Activated T-helper 17 cell treated with anti-CD3 and anti-CD28 coated beads, Interleukin-2, amount 50 U/mL, for 72 hours (primary cell): ENCODE data around the gene FLT3. TPM values are rescaled to one million over a fixed set of nuclear protein-coding genes. Genes with fewer than 3 reads are reported as not detected.

Experiments
- ATAC-seq: fragments of 150-1000 bp; cut with Tn5 transposase; replicated peaks from 2 replicates; pipeline ENCODE4 v1.10.0; 2021; ENCODE audit warnings: mild to moderate bottlenecking, moderate library complexity
- H3K27ac Mint-ChIP-seq: one replicate; pipeline ENCODE4 v1.8.0; 2022; ENCODE audit warnings: mixed read lengths
- H3K27me3 Mint-ChIP-seq: one replicate; pipeline ENCODE4 v1.8.0; 2022; ENCODE audit warnings: mixed read lengths
- H3K36me3 Mint-ChIP-seq: one replicate; pipeline ENCODE4 v1.8.0; 2022; ENCODE audit warnings: low read depth, mild to moderate bottlenecking, mixed read lengths
- H3K4me1 Mint-ChIP-seq: one replicate; pipeline ENCODE4 v1.8.0; 2022; ENCODE audit warnings: mixed read lengths
- H3K4me3 Mint-ChIP-seq: one replicate; pipeline ENCODE4 v1.8.0; 2022; ENCODE audit warnings: mild to moderate bottlenecking, mixed read lengths
- H3K9me3 Mint-ChIP-seq: one replicate; pipeline ENCODE4 v1.8.0; 2022; ENCODE audit warnings: mixed read lengths
- total RNA-seq, 2 donors: library from RNA; stranded (reverse); gene quantifications; one replicate each; pipeline ENCODE4 v1.2.3, GENCODE V29; 2022

Gene FLT3
- total RNA-seq, 2 donors from 2014 or later = not detected

DNA sequence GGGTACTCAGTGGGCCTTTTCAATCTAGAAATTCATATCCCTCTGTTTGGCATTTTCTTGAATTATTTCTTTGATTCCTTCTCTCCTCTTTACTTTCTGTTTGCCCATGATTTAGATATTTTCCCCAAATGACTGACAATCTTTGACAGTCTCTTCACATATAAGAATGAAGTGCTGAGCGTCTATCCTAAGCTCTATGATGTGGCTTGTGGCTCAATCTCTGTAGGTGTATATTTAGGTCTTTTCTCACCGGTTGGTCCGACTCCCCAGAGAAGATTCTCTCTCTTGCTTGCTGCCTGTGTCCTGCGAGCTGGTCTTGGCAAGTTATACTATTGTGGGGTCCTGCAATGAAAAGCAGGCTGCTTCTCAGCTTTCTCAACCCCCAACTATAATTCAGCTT lies 29.0 kb downstream of the FLT3 start:
- no peaks in the 10 kb centered on the region for H3K36me3 Mint-ChIP-seq
- ATAC-seq = no peak

DNA sequence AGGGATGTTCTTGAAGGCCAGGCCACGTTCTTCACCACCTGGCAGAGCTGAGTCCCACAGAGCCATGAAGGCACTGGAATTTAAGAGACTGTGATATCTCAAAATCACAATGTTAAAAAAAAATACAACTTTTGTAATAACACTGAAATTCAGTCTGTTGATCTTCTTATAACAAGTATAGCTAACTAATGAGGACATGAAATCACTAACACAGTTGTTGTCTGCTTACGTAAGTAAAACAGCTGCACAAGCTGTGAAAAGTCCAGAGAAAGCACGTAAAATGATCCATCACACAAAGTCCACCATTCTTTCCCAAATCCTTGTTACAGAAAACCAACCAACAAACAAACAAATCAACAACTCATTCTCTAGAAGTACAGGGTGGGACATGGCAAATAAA lies 32.9 kb downstream of the FLT3 start:
- no peaks in the 10 kb centered on the region for H3K36me3 Mint-ChIP-seq
- H3K4me3 Mint-ChIP-seq = no peak overlapping the region

More for the DNA sequence above, 29.0 kb downstream of the FLT3 start:
- Mint-ChIP-seq H3K4me1 (no peaks in the 10 kb centered on the region), H3K4me3 (no peak overlapping the region), H3K9me3 (no peaks in the 10 kb centered on the region), H3K27ac (no peak overlapping the region), H3K27me3 (peaks cover 8% of the 10 kb centered on the region)

DNA sequence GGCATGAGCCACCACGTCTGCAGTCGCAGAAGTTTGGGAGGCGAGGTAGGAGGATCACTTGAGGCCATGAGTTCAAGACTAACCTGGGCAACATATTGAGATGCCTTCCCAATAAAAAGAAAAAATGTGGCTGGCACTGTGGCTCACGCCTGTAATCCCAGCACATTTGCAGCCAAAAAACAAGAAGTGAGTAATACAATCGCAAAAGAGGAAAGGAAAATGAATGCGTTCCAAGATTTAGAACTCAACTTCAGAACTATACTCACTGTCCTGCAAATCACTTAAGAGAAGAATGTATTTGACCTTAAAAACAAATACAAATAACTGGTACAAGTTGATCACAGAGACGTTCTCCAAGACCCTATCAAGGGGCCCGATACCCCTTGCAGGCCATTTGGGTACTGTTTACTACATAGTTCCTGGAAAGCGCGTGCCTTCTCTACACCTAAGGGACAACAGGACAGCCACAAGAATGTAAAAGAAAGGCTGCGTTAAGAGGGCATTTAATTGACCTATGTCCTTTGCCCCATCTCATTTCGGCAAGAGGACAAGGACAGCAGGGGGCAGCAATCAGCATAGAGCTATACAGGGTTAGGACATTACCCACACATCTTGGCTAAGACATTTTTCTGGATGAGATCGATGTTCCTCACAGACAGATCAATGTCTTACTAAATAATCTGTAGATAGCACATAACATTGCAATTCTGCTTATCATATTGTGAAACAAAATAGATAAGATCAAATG lies 41.3 kb downstream of the FLT3 start:
- ATAC-seq = no peak
- H3K4me3 Mint-ChIP-seq = no peak overlapping the region
- no peaks in the 10 kb centered on the region for H3K9me3 Mint-ChIP-seq
- H3K36me3 Mint-ChIP-seq = no peaks in the 10 kb centered on the region
- no peak overlapping the region for H3K27ac Mint-ChIP-seq
- H3K27me3 Mint-ChIP-seq = peaks cover 18% of the 10 kb centered on the region
- no peaks in the 10 kb centered on the region for H3K4me1 Mint-ChIP-seq

More for the DNA sequence above, 32.9 kb downstream of the FLT3 start:
- no peak overlapping the region for H3K27ac Mint-ChIP-seq
- H3K27me3 Mint-ChIP-seq = peaks cover 8% of the 10 kb centered on the region
- no peaks in the 10 kb centered on the region for H3K4me1 Mint-ChIP-seq
- H3K9me3 Mint-ChIP-seq = no peaks in the 10 kb centered on the region
- ATAC-seq = no peak

DNA sequence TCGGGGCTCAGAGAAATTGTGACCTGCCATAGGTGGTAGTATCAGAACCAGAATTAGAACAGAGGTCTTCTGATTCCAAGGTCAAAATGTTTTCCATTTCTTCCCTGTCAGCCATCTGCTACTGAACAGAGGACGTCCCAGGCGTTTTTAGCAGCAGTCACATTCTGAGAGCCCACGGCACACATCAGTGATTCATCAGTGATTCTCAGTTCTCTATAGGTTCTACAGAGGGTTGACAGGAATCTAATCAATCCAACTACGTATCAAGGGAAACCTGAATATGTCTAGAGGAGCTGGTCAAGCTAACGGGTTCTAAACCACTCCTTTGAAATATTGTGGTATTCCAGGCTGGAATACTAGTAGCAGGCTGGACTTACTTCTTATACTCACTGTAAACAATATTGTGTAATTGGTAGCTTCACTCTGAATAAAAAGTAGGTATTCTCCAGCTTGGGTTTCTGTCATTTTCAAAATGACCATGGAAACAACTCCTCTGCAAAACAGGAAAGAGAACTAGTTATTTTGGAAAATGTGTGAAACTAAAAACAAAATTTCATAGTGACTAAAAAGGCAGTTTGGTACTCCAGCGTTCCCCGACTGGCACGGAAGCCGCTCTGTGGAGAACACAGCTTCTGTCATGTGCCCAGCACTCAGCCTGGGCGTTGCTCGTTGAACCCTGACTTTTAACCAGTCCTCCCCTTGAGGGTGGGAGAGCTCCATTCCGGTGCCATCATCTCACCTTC lies 43.2 kb downstream of the FLT3 start:
- Mint-ChIP-seq H3K27me3 (peaks cover 21% of the 10 kb centered on the region), H3K4me3 (no peak overlapping the region), H3K27ac (no peak overlapping the region), H3K36me3 (no peaks in the 10 kb centered on the region), H3K9me3 (no peaks in the 10 kb centered on the region), H3K4me1 (no peaks in the 10 kb centered on the region)
- ATAC-seq = peak; percentile 52

DNA sequence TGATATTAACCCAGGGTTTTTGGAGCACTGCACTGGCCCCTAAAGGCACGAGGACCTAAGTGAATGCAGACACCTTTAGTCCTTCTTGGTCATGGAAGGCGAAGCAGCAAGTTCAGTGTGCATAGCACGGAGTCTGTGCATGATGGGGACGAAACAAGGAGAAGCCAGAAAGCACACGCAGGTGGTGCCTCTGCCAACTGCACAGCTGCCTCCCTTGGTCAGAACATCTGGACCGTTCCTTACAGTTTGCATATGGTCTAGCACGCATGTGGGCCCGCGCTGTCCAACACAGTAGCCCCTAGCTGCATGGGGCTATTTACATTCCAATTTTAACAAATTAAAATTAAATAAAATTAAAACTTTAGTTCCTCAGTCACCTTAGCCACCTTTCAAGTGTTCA lies 44.0 kb downstream of the FLT3 start:
- no peak overlapping the region for H3K4me3 Mint-ChIP-seq
- H3K36me3 Mint-ChIP-seq = no peaks in the 10 kb centered on the region
- no peaks in the 10 kb centered on the region for H3K9me3 Mint-ChIP-seq
- H3K4me1 Mint-ChIP-seq = no peaks in the 10 kb centered on the region
- H3K27me3 Mint-ChIP-seq = peaks cover 21% of the 10 kb centered on the region
- H3K27ac Mint-ChIP-seq = no peak overlapping the region
- ATAC-seq = no peak

DNA sequence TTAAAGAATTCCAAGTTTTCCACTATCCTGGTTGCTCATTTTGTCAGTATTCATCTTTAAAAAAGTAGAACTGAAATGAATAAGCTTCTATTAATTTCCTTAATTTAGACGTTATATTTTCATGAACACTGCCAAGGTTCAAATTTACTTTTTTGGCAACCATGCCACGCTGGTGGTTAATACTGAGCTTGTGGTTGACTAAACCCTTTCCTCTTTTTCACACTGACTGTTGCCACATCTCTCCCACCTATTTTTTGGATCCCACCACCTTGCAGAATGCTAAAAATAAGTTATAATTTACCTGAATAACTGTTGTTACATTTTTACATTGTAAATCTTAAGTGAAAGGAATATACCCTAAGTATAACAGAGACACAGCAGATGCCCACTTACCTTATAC lies 45.0 kb downstream of the FLT3 start:
- peaks cover 21% of the 10 kb centered on the region for H3K27me3 Mint-ChIP-seq
- ATAC-seq = no peak
- no peaks in the 10 kb centered on the region for H3K4me1 Mint-ChIP-seq
- no peaks in the 10 kb centered on the region for H3K9me3 Mint-ChIP-seq
- H3K36me3 Mint-ChIP-seq = no peaks in the 10 kb centered on the region
- H3K27ac Mint-ChIP-seq = no peak overlapping the region
- H3K4me3 Mint-ChIP-seq = no peak overlapping the region

DNA sequence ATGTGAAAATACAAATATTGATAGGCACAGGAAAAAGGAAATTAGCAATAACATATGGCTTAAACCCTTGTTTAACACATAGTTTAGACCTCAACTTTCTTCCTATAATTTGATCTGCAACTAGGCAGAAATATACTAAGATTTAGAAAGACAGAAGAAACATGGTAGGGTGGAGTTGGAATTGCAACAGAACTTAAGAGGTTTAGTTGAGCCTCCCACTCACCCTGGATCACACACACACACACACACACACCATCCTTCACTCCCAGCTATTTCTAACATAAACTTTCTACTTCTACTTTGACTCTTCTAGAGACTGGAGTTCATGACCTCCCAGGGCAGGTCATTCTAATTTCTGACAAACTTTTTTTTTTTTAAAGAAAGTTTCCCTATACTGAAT lies 47.4 kb downstream of the FLT3 start:
- Mint-ChIP-seq H3K27ac (no peak overlapping the region), H3K4me1 (peaks cover 3% of the 10 kb centered on the region), H3K27me3 (peaks cover 21% of the 10 kb centered on the region), H3K9me3 (no peaks in the 10 kb centered on the region), H3K36me3 (no peaks in the 10 kb centered on the region), H3K4me3 (no peak overlapping the region)
- no peak for ATAC-seq

DNA sequence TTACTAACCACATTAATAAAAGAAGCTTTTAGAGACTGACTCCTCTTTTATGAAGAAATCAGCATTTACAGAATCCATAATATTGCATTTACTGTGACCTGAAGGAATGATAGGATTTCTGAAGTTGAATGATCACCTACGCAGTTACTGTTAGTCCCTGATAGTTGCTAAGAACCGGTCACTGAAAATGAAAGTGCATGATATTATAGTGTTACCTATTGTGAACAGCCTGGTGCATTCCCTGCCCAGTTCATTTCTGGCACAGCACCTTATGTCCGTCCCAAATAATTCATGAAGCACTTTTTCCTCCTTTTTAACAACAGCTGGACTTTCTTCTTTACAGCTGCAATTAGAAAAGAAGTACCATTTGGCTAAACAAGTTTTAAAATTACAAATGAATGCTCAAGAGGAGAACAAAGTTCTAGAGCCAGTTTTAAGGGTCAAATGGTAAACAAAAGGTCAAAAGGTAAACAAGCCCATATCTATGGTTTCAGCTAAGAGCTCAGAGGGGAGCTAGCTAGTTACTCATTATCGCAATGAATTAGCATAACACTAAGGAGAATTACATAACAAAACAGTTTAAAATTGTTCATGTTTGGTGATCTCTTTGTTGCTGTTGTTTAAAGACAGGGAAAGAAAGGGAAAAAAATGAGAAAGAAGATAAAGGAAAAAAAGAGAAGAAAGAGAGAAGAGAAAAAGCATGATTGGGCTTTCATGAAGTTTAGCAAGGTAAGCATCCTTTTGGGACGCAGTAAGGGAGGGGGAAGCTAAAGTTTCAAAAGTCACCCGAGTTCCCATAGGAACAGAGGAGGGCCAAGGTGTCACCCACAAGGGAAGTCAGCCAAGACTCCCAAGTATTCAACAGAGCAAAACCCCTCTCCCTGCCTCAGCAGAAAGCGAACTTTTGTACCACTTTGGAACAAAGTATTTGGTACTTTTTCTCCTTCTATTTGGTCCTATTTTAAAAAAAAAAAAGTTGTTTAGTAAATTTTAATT lies 50.2 kb downstream of the FLT3 start:
- Mint-ChIP-seq H3K9me3 (no peaks in the 10 kb centered on the region), H3K36me3 (no peaks in the 10 kb centered on the region), H3K4me3 (no peak overlapping the region), H3K27ac (no peak overlapping the region), H3K27me3 (peaks cover 11% of the 10 kb centered on the region), H3K4me1 (peaks cover 5% of the 10 kb centered on the region)
- peak; percentile 25 for ATAC-seq

DNA sequence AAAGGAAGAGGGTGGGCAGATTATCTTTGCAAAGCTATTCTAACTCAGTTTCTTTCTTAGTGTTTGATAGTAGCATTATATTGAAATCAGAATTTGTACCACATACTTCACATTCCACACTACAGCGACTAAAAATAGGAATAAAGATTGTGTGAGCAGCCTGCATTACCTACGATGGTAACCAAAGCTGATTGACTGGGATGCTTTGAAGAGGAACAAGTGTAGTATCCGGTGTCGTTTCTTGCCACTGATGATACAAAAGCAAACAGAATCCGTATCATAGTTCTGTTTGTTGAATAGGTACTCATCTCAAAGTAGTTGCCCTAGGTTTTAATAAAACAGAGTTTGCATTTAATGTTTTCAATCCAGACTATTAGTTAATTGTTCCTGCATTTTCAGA lies 51.2 kb downstream of the FLT3 start:
- no peaks in the 10 kb centered on the region for H3K36me3 Mint-ChIP-seq
- peaks cover 5% of the 10 kb centered on the region for H3K4me1 Mint-ChIP-seq
- no peaks in the 10 kb centered on the region for H3K9me3 Mint-ChIP-seq
- ATAC-seq = peak; percentile 32
- H3K27me3 Mint-ChIP-seq = peaks cover 8% of the 10 kb centered on the region
- no peak overlapping the region for H3K4me3 Mint-ChIP-seq
- H3K27ac Mint-ChIP-seq = no peak overlapping the region

DNA sequence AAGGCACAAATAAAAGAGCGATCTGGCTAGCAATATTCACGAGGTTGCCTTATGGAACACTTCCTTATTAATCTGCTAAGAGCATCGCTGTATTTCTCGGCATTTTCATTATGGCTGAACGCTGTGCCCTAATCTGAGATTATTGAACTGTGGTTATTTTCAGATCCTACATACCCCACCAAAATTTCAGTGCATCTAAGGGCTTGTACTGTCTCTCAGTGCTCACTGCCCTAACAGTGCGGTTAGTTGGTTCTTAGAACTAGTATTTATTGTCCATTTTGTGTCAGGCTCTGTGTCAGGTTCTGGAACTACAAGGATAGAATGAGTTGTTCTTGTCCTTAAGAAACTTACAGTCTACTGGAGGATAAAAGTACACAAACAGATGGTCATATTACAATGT lies 51.6 kb downstream of the FLT3 start:
- H3K27me3 Mint-ChIP-seq = peaks cover 8% of the 10 kb centered on the region
- H3K27ac Mint-ChIP-seq = no peak overlapping the region
- no peak overlapping the region for H3K4me3 Mint-ChIP-seq
- no peaks in the 10 kb centered on the region for H3K36me3 Mint-ChIP-seq
- no peaks in the 10 kb centered on the region for H3K9me3 Mint-ChIP-seq
- peak; percentile 17 for ATAC-seq
- peaks cover 5% of the 10 kb centered on the region for H3K4me1 Mint-ChIP-seq

DNA sequence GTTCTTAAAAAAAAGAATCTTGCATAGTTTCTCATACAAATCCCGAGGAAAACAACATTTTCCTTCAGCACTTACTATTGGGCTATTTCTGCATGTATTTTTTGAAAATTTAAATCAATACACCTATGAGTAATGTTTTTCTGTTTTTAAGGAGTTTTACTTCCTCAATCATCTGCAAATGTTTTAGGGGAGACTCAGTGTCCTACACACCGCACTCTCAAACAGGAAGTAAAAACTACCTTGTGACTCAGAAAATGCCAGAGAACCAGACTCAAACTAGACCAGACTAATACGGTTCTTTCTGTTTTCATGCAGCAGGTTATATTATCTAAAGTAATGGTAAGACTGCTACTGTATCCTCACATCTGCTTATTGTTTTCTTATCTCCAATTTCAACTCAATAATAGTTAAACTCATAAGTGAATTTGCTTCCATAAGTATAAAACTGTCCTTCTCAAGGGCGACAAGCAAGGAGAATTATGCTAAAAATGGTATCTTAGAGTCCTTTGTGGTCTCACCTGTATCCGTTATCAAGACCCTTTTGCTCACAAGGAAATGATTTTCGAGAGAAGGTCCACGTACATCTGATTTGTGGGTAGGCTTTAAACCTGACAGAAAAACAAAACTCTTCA lies 52.5 kb downstream of the FLT3 start:
- ATAC-seq = peak; percentile 93
- no peaks in the 10 kb centered on the region for H3K9me3 Mint-ChIP-seq
- no peak overlapping the region for H3K27ac Mint-ChIP-seq
- peak overlapping the region; percentile 20 for H3K4me3 Mint-ChIP-seq
- no peaks in the 10 kb centered on the region for H3K36me3 Mint-ChIP-seq
- H3K4me1 Mint-ChIP-seq = peaks cover 5% of the 10 kb centered on the region
- H3K27me3 Mint-ChIP-seq = peaks cover 5% of the 10 kb centered on the region

DNA sequence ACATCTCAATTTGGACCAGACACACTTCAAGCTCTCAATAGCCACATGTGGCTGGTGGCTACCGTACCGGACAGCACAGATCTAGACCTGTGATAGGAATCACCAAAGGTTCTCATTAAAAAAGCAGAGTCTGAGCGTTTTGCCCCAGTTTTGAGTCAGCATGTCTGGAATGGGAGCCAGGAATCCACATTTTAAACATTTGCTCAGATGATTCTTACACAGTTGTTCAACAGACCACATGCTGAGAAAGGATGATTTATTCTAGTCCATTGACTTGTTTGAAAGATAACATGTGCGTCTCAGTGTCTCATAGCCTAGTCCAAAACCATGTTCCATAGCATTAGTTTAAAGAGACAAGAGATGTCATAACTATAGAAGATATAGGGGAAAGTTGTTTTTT lies 53.4 kb downstream of the FLT3 start:
- H3K27ac Mint-ChIP-seq = no peak overlapping the region

DNA sequence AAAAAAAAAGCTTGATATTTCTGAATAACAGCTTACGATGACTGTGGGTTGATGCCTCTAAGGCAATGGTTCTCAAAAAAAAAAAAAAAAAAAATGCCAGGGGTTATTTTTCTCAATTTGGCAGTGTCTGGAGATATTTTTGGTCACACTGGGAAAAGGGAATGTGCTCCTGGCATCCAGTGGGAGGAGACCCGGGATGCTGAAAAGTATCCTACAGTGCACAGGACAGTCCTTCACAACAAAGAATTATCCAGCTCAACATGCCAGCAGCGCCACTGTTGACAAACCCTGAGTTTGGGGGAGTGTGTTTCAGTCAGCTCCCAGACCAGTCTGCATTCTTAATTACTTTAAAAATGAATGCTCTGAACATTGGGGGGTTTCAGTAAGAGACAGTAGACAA lies 54.5 kb downstream of the FLT3 start:
- Mint-ChIP-seq H3K4me3 (no peak overlapping the region), H3K27me3 (peaks cover 12% of the 10 kb centered on the region), H3K36me3 (no peaks in the 10 kb centered on the region), H3K27ac (no peak overlapping the region), H3K4me1 (peaks cover 5% of the 10 kb centered on the region), H3K9me3 (no peaks in the 10 kb centered on the region)
- no peak for ATAC-seq

More for the DNA sequence above, 53.4 kb downstream of the FLT3 start:
- H3K36me3 Mint-ChIP-seq = no peaks in the 10 kb centered on the region
- H3K9me3 Mint-ChIP-seq = no peaks in the 10 kb centered on the region
- H3K27me3 Mint-ChIP-seq = peaks cover 5% of the 10 kb centered on the region
- no peak for ATAC-seq
- H3K4me3 Mint-ChIP-seq = no peak overlapping the region
- peaks cover 5% of the 10 kb centered on the region for H3K4me1 Mint-ChIP-seq

DNA sequence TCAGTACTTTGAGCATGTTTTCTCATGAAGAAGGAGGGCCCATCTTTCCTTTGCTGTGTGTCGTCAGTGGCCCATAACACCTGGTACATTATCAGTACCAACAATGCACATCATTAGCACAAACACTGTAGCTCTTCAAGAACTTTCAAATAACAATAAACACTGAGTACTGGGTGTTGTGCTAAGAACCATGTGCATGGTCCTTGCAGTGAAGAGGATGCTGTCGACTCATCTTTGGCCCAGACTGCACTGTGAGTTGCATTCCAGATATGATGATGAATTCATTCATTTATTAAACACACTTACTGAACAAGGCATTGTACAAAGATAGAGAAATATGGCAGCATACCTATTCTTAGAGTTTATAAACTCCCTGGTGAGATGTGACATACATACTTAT lies 55.8 kb downstream of the FLT3 start:
- peaks cover 5% of the 10 kb centered on the region for H3K4me1 Mint-ChIP-seq
- no peak for ATAC-seq

More for the DNA sequence above, 55.8 kb downstream of the FLT3 start:
- Mint-ChIP-seq H3K27ac (no peak overlapping the region), H3K36me3 (no peaks in the 10 kb centered on the region), H3K9me3 (no peaks in the 10 kb centered on the region), H3K4me3 (no peak overlapping the region), H3K27me3 (peaks cover 19% of the 10 kb centered on the region)
